LoVo (cell line): ENCODE measurements around the gene HIPK3.
A peak's percentile ranks its signal among the peaks of the same experiment; 100 is the strongest.

Source experiments
- DNase-seq: peaks from one replicate; pipeline ENCODE4 v3.0.0-alpha.2; 2016; ENCODE audit warnings: low spot score

Gene HIPK3

GRCh38 chr11:33307984-33308383 lies 50.8 kb downstream of the HIPK3 start:
- DNase-seq: no peak

GRCh38 chr11:33309118-33309517 lies 51.9 kb downstream of the HIPK3 start:
- no peak for DNase-seq

- no peak for DNase-seq
These were observed 53.7 kb downstream of the HIPK3 start for GRCh38 chr11:33310720-33311500.

GRCh38 chr11:33311680-33312079 lies 54.5 kb downstream of the HIPK3 start:
- DNase-seq: no peak

GRCh38 chr11:33315822-33316221 lies 58.6 kb downstream of the HIPK3 start:
- DNase-seq: no peak

GRCh38 chr11:33317662-33318061 lies 60.5 kb downstream of the HIPK3 start:
- no peak for DNase-seq

GRCh38 chr11:33320016-33320813 lies 63.0 kb downstream of the HIPK3 start:
- no peak for DNase-seq

GRCh38 chr11:33320814-33321330 lies 63.7 kb downstream of the HIPK3 start:
- no peak for DNase-seq

- DNase-seq: no peak
These were observed 64.2 kb downstream of the HIPK3 start for GRCh38 chr11:33321422-33321821.

- DNase-seq: no peak
These were observed 66.2 kb downstream of the HIPK3 start for GRCh38 chr11:33323421-33323820.

GRCh38 chr11:33324302-33324985 lies 67.3 kb downstream of the HIPK3 start:
- no peak for DNase-seq

GRCh38 chr11:33325451-33325850 lies 68.3 kb downstream of the HIPK3 start:
- DNase-seq: no peak

- DNase-seq: peak; percentile 57
These were observed 72.6 kb downstream of the HIPK3 start for GRCh38 chr11:33329705-33330329.

GRCh38 chr11:33333816-33334215 lies 76.6 kb downstream of the HIPK3 start:
- no peak for DNase-seq

GRCh38 chr11:33334627-33335026 lies 77.4 kb downstream of the HIPK3 start:
- no peak for DNase-seq

GRCh38 chr11:33339247-33339646 lies 82.1 kb downstream of the HIPK3 start:
- DNase-seq: no peak

- DNase-seq: no peak
These were observed 87.4 kb downstream of the HIPK3 start for GRCh38 chr11:33344611-33345010.

GRCh38 chr11:33347490-33348125 lies 90.4 kb downstream of the HIPK3 start:
- no peak for DNase-seq

- DNase-seq: no peak
These were observed 93.1 kb downstream of the HIPK3 start for GRCh38 chr11:33350287-33350686.

GRCh38 chr11:33358150-33358831 lies 101.1 kb downstream of the HIPK3 start:
- DNase-seq: no peak

- DNase-seq: no peak
These were observed 103.5 kb downstream of the HIPK3 start for GRCh38 chr11:33360642-33361041.
